HEK293T (cell line): Measurements from ENCODE around the gene INSRR.

ENCODE experiments used
- CTCF ChIA-PET: fragments of 350-600 bp; formaldehyde crosslinking; extraction: SDS; loops from one replicate; lab custom pipeline; 2021; ENCODE audit warnings: antibody characterized with exemption, inconsistent platforms; lab: Yijun Ruan, JAX
- POLR2A ChIA-PET: fragments of 350-600 bp; formaldehyde crosslinking; extraction: SDS; loops from one replicate; lab custom pipeline; 2020; ENCODE audit warnings: antibody characterized with exemption, inconsistent platforms; lab: Yijun Ruan, JAX
- DNase-seq: peaks from one replicate; pipeline ENCODE4 v3.0.0; 2012; ENCODE audit warnings: mixed read lengths; ENCODE audit errors: extremely low spot score
- ARNT ChIP-seq: fragments of 450-650 bp; IDR thresholded peaks from 2 replicates; pipeline ENCODE4 v1.6.1; 2017; ENCODE audit warnings: mild to moderate bottlenecking
- BHLHE40 ChIP-seq: fragments of 450-650 bp; IDR thresholded peaks from 2 replicates; pipeline ENCODE4 v1.6.1; 2016; ENCODE audit warnings: mild to moderate bottlenecking, moderate library complexity, borderline replicate concordance
- CTBP1 ChIP-seq: fragments of 450-650 bp; IDR thresholded peaks from 2 replicates; pipeline ENCODE4 v1.6.1; 2016; ENCODE audit warnings: borderline replicate concordance
- ELF4 ChIP-seq: fragments of 450-650 bp; IDR thresholded peaks from 2 replicates; pipeline ENCODE4 v1.6.1; 2017; ENCODE audit warnings: antibody characterized with exemption
- FOXA1 ChIP-seq: fragments of 450-650 bp; IDR thresholded peaks from 2 replicates; pipeline ENCODE4 v1.6.1; 2016; ENCODE audit warnings: mild to moderate bottlenecking
- FOXK2 ChIP-seq: fragments of 450-650 bp; IDR thresholded peaks from 2 replicates; pipeline ENCODE4 v1.6.1; 2016; ENCODE audit warnings: mild to moderate bottlenecking
- FOXM1 ChIP-seq: fragments of 450-650 bp; IDR thresholded peaks from 2 replicates; pipeline ENCODE4 v1.6.1; 2017; ENCODE audit warnings: mild to moderate bottlenecking, borderline replicate concordance
- HDGF ChIP-seq: fragments of 450-650 bp; IDR thresholded peaks from 2 replicates; pipeline ENCODE4 v1.6.1; 2017; ENCODE audit warnings: antibody characterized with exemption, borderline replicate concordance
- L3MBTL2 ChIP-seq: fragments of 450-650 bp; conservative IDR thresholded peaks from 2 replicates; pipeline ENCODE4 v1.6.1; 2016; ENCODE audit warnings: mild to moderate bottlenecking
- LEF1 ChIP-seq: fragments of 450-650 bp; IDR thresholded peaks from 2 replicates; pipeline ENCODE4 v1.6.1; 2017; ENCODE audit warnings: mild to moderate bottlenecking, borderline replicate concordance
- NFRKB ChIP-seq: fragments of 450-650 bp; IDR thresholded peaks from 2 replicates; pipeline ENCODE4 v1.6.1; 2016; ENCODE audit warnings: mild to moderate bottlenecking, moderate library complexity
- SP1 ChIP-seq: fragments of 450-650 bp; IDR thresholded peaks from 2 replicates; pipeline ENCODE4 v1.6.1; 2017
- SUZ12 ChIP-seq: fragments of 450-650 bp; IDR thresholded peaks from 2 replicates; pipeline ENCODE4 v1.6.1; 2016; ENCODE audit warnings: mild to moderate bottlenecking
- TARDBP ChIP-seq: fragments of 450-650 bp; IDR thresholded peaks from 2 replicates; pipeline ENCODE4 v1.6.1; 2016
- ZNF384 ChIP-seq: fragments of 450-650 bp; IDR thresholded peaks from 2 replicates; pipeline ENCODE4 v1.6.1; 2016
- TF ChIP-seq, protein P1 (sequence below): fragments of 450-650 bp; IDR thresholded peaks from 2 replicates; pipeline ENCODE4 v1.6.1; 2016

Gene INSRR

DNA sequence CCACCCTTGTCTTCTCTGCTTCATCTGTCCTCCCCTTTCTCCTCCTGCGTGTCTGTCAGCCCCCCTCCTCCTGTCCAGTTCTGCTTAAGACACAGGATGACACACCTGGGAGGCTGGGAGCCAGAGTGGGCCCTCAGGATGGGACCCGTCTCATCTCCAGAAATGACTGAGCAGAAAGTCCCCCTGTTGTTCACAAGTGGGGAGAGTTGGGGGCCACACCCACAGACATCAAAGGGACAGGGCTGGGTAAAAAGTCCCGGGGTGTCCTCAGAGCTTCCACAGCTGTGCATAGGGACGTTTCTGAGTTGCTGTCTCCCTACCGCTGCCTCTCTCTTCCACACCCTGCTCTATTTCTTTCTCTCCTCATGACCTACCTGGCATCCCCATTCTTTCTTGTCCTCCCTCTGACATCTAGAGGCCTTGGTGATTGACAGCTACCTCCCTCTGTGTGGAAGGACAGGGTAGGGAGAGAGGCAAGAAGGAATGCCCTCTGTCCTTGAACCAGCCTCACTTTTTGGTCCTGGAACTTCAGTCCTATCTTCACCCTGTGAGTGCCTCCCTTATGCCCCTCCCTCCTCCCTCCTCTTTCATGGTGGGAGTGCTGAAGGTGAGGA is 22.8 kb downstream of the INSRR start:
- ChIA-PET CTCF (interaction anchor here (0.8 to 3.7 kb wide), 4 partner anchors 13 to 92 kb away, joined by 3 to 62 read pairs (median 19); partner anchors contain the start of gene NTRK1), POLR2A (no interaction called here)
- no peak for DNase-seq
- TF ChIP-seq, protein P1, sequence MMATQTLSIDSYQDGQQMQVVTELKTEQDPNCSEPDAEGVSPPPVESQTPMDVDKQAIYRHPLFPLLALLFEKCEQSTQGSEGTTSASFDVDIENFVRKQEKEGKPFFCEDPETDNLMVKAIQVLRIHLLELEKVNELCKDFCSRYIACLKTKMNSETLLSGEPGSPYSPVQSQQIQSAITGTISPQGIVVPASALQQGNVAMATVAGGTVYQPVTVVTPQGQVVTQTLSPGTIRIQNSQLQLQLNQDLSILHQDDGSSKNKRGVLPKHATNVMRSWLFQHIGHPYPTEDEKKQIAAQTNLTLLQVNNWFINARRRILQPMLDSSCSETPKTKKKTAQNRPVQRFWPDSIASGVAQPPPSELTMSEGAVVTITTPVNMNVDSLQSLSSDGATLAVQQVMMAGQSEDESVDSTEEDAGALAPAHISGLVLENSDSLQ, result peak; percentile 59
- TF ChIP-seq FOXK2 (no peak), CTBP1 (no peak), FOXM1 (no peak), LEF1 (no peak)

DNA sequence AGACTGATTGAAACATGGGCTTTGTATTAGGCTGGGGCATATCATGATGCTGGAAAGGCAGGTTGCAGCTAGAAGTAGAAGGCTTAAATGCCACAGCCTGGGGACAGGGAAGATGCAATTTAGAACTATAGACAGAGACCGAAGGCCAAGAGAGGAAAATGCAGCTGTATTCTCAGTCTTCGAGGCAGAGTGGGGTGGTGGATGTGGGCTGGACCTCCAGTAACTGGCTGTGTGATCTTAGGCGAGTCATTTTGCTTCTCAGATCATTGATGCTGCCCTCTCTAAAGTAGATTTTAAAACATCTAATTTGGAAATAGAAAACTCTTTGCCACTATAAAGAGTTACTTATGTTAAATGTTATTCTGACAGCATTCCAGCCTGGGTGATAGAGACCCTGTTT is 24.6 kb downstream of the INSRR start:
- CTCF ChIA-PET, result interaction anchor here (0.5 to 1.3 kb wide), 2 partner anchors 15 to 76 kb away, joined by 3 to 5 read pairs; no protein-coding TSS in a partner anchor
- TF ChIP-seq ARNT, result no peak
- no peak for TF ChIP-seq CTBP1
- no peak for TF ChIP-seq FOXA1
- TF ChIP-seq, protein P1, result no peak
- TF ChIP-seq L3MBTL2, result no peak
- no peak for TF ChIP-seq ZNF384
- no peak for TF ChIP-seq FOXK2
- TF ChIP-seq BHLHE40, result no peak
- no peak for TF ChIP-seq SP1
- no peak for TF ChIP-seq HDGF
- no peak for TF ChIP-seq LEF1
- no peak for TF ChIP-seq NFRKB
- TF ChIP-seq ELF4, result no peak
- no peak for TF ChIP-seq TARDBP
- TF ChIP-seq SUZ12, result no peak
- TF ChIP-seq FOXM1, result no peak
- POLR2A ChIA-PET, result interaction anchor here (1.6 kb wide), 1 partner anchor 67 kb away, joined by 3 read pairs; the partner anchor contains the start of gene PRCC
- no peak for DNase-seq

DNA sequence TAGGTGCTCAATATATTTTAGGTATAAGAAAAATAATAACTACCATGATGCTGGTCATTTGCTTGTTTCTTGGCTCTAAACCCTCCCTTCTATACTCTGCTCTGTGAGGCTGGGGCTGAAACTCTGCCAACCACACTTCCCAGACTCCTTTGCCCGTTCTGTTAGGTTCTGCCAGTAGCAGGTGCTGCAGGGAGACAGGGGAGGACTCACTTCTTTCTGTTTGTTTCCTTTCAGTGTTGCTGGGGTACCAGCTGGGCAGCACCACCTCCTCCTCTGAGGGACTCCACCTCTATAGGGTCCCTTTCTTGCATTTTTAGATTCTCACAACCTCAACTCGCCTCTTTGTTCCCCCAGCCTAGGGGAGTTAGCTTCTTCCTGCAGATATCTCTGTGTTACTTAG is 25.3 kb downstream of the INSRR start:
- ChIA-PET POLR2A (interaction anchor here (1.6 kb wide), 1 partner anchor 66 kb away, joined by 3 read pairs; the partner anchor contains the start of gene PRCC), CTCF (interaction anchor here (0.6 to 1.3 kb wide), 3 partner anchors 27 to 77 kb away, joined by 4 to 5 read pairs (median 4); partner anchors contain the start of gene NTRK1)
- TF ChIP-seq TARDBP (no peak), HDGF (no peak), ELF4 (no peak), FOXA1 (no peak), CTBP1 (no peak), ARNT (no peak)
- no peak for DNase-seq

DNA sequence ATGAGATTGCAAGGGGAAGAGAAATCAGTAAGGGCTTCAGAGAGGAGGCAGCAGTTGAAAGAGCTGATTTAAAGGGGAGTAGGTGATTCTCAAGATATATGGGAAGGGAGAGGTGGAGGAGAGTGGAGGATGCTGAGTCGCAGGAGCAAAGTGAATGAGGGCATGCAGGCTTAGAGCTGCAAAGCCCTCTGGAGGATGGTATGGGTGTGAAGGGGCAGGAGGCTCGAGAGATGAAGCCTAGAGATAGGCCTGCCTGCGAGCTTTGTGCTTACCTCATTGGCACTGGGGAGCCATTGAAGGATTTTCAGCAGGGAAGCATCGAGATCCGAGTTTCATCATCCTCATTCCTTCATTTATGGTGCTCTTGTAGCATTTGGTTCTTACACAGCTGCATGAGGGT is 26.5 kb downstream of the INSRR start:
- ChIA-PET CTCF (no interaction called here), POLR2A (no interaction called here)
- no peak for TF ChIP-seq TARDBP
- no peak for TF ChIP-seq BHLHE40
- no peak for TF ChIP-seq NFRKB
- TF ChIP-seq ELF4, result no peak
- TF ChIP-seq FOXA1, result no peak
- no peak for TF ChIP-seq CTBP1
- no peak for TF ChIP-seq SP1
- TF ChIP-seq L3MBTL2, result no peak
- no peak for DNase-seq

DNA sequence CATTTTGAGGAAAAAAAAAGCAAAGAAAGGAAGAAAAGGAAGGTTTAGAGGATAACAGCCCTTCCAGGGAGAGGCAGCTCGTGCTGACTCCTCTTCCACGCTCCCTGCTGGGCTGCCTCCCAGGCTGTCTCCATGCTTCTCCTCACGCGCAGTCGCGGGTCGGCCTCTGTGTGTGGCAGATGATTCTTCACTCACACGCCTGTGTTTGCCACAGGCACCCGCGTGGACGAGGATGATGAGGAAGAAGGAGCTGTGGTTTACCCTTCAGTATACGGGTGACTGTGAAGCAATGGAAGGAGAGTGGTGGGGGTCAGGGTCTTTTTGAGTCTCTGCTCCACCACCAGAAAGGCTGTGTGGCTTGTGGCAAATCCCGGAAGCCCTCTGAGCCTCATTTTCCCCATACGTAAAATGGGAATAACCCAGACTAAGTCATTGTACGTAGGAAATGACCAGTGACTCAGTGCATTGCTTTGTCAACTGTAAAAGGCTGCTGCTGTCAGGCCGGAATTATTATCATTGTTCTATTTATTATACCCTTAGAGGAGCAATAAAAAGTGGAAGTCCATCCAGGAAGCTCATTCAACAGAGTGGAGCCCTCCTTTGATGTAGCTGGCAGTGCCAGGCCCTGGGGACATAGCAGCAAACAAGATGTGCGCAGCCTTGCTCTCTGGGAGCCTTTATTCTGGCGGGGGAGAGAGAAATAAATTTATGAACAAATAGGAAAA is 30.4 kb downstream of the INSRR start:
- CTCF ChIA-PET, result interaction anchor here (0.6 to 1.5 kb wide), 3 partner anchors 10 to 139 kb away, joined by 3 to 8 read pairs (median 3); no protein-coding TSS in a partner anchor
- POLR2A ChIA-PET, result no interaction called here
- TF ChIP-seq, protein P1, result no peak
- TF ChIP-seq NFRKB, result no peak
- no peak for TF ChIP-seq ZNF384
- TF ChIP-seq FOXA1, result no peak
- no peak for TF ChIP-seq FOXM1
- no peak for TF ChIP-seq BHLHE40
- TF ChIP-seq SUZ12, result no peak
- no peak for TF ChIP-seq ARNT
- TF ChIP-seq TARDBP, result no peak
- TF ChIP-seq FOXK2, result no peak
- no peak for TF ChIP-seq HDGF
- TF ChIP-seq SP1, result no peak
- TF ChIP-seq L3MBTL2, result no peak
- no peak for TF ChIP-seq ELF4
- no peak for DNase-seq

DNA sequence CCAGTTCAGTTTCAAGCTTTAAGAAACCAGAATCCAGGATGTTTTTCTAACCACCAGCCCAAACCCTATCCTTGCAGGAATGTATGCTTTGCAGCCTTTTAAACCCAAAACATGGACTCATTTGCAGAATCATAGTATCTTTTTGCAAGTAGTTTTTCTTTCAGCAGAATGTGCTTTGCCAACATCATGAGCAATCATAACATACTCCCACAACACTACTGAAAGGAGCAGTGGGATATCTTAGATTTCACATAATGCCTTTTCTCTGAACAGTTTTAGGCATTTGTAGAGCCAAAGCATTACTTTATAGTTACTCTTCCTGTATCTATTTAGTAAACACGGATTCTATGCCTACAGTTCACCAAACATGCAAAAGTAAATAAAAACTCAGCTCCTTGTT is 32.3 kb downstream of the INSRR start:
- POLR2A ChIA-PET, result no interaction called here
- CTCF ChIA-PET, result interaction anchor here (0.7 to 1.0 kb wide), 2 partner anchors 12 to 84 kb away, joined by 3 read pairs; no protein-coding TSS in a partner anchor
- no peak for DNase-seq
- TF ChIP-seq, protein P1, result no peak
- TF ChIP-seq FOXK2 (no peak), SUZ12 (no peak), FOXM1 (no peak), SP1 (no peak), FOXA1 (no peak), ARNT (no peak), L3MBTL2 (no peak), BHLHE40 (no peak), TARDBP (no peak), HDGF (no peak), CTBP1 (no peak)
